GM18511 (cell line): ENCODE measurements around the gene CCDC174.

Experiments used
- ATAC-seq: cut with Tn5 transposase; IDR thresholded peaks from one replicate; pipeline ENCODE4 v1.9.1; 2021; ENCODE audit warnings: mild to moderate bottlenecking, moderate library complexity; ENCODE audit not compliant: unreplicated experiment

Gene CCDC174

DNA sequence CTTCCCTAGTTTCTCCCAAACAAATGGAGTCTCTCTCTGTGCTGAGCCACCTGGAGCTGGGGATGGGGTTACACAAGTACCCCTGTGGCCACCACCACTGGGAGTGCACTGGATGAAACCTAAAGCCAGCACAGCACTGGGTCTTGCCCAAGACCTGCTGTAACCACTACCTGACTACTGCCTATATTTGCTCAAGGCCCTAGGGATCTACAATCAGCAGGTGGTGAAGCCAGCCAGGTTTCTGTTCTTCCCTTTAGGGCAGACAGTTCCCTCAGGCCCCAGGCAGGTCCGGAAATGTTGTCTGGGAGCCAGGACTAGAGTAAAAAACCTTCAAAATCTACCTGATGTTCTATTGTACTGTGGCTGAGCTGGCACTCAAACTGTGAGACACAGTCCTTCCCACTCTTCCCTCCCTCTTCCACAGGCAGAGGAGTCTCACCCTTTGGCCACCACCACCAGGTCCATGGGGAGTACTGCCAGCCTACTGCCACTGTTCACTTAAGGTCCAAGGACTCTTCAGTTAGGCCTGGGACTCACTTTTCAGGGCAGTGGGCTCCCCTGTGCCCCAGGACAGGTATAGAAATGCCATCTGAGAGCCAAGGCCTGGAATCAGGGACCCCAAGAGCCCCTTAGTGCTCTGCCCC is 47.2 kb downstream of the CCDC174 start:
- no peak for ATAC-seq

DNA sequence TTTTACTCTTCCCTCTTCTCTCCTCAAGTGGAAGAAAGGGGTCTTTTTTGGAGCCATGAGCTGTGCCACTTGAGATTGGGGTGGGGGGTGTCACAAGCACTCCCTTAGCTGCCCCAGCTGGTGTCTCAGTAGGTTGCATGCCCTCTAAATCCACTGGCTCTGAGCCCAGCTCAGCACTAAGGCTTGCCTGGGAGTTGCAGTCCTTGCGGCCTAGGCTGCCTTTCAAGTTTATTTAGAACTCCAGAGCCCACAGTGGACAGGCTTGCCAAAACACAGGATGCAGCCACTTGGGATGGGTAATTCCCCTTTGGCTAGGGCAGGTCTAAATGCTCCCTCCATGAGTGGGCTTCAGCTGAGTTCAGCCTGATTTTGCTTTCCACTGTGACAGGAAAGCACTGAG is 48.1 kb downstream of the CCDC174 start:
- no peak for ATAC-seq

DNA sequence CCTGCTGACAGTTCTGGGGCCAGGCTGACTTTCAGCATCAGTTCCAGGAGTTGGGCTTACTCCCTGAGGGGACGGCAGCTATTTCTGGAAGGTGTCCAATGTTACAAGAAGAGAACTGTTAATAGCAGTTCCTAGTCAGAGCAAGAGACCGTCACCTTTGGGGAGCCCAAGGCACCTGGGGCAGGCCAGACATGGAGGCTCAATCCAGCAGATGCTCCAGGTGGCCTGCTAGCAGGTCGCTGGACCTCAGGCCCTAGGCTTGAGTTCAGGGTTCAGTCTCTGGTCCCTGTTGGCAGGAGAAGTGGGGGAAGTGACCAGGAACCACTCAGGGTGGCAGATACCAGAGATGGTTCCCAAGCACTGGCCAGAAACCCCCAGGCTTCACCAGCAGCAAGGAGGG is 49.3 kb downstream of the CCDC174 start:
- no peak for ATAC-seq

DNA sequence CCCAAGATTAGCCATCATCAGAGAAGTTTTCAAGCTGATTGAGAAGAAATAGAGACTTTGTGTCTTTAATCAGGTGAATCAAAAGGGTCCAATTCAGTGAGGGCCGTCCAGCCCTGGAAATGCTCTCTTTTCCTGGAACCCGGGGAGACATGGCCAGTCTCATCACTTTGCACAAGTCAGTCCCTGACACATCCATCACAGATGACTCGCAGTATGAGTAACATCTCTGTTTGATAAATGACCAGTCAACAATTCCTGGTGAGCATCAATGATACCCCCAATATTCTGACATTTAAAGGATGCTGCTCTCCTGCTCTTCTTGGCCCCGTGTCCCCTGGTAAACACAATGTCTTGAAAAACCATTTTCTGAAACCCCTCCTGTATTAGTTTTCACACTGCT is 50.1 kb downstream of the CCDC174 start:
- ATAC-seq: no peak

DNA sequence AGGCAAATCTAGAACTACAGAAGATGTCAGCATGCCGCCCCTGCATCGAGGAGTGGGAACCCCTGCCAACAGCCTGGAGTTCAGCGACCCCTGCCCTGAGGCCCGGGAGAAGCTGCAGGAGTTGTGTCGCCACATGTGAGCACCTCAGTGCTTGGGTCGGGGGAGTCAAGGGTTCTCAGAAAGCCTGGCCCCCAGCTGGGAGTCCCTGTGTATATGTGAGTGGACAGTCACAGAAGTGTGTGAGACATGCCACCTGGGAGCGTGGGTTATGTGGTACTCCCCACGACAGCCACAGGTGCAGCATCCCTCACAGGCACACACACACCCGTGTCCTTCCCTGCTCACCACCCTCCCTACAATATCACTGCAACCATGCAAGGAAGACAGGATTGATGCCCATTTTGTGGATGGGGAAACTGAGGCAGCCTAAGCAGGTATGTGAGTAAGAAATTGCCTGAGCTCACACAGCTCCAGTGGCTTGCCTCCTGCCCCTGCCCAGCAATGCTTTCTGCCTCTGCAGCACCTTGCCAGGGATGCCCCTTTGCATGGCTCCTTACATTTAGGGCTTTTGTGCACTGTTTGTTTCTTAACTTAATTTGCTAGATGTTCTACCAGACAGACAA is 51.7 kb downstream of the CCDC174 start:
- ATAC-seq: no peak

DNA sequence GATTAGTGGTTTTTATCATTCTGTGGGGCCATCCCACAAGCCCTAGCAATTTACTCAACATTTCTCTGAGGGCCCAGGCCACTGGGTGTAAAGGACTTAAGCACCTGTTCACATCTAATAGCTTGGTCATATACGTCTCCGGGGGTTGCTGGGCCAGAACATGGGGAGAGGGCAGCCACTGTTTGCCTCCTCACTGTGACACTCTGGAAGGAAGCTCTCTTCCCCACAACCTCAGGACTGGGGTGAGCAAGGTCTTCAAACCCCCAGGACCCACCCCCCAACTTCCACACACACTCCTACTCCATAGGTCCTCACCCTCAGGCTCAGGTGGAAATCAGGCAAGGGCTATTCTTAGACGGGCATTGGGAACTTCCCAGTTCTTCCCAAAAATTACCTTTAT is 52.2 kb downstream of the CCDC174 start:
- ATAC-seq: no peak

DNA sequence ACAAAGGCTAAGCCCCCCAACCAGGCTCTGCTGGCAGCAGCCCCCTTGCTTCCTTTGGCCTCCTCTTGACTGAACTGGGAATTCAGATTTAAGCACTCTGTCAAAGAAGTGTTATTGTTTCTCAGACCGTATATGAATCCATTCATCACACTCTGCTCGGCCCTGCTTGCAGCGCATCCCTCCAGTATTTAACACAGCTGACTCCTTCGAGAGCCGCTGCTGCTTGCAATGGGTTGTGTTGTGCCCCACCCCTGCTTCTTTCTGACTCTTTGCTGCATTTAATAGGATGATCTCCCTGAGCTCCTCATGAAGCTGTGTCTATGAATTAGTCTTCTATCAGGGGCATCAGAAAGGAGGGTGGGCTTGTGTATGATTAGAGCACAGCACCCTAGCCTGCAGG is 54.5 kb downstream of the CCDC174 start:
- ATAC-seq: no peak

DNA sequence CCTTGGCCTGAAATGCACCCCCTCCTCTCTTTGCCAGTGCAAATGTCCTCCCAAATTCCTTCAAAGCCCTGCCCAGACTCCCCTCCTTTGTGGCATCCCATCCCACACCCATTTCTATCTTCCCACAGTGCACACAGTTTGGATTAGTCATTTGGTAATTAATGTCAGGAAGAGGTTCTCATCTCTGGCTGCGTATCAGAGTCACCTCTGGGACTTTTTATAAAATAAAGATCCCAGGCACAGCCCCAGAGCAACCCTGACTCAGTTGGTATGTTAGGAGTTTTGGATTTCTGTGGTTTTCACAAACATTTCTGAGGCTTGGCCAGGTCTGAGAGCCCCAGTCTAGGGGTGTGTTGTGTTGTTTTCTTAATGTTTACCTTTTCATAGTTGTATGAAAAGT is 65.0 kb downstream of the CCDC174 start:
- no peak for ATAC-seq

DNA sequence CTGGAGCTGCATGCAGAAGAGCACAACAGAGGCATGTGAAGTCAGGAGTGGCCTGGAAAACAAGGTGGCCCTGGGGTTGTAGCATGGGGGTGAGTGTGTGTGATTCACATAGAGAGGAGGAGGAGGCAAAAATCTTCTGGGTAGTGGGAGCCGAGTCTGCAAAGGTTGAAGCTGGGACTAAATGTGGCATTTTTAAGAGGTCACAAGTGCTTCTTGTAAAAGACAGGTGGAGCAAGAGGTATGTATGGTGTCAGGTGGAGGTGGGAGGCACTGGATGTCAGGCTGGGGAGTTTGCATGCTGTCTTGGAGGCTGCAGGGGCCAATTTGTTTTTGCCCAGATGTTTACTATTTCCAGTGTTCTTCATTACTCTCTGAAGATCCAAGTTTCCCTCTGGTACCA is 65.7 kb downstream of the CCDC174 start:
- no peak for ATAC-seq

DNA sequence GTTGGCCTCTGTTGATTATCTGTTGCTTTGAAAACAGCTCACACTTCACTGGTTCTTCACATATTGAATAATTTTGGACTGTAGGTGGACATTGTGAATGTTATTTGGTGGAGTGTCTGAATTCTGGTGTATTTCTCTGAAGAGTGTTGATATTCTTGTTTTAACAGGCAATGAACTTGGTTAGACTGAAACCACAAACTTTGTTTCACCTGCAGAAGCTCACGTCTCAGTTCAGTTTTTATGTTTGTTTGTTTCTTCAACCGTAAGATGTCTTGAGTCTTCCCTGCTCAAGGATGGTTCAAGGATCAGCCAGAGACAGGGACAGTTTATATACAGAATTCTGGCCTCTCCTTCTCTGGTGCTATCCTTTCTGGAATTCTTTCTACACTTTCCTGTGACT is 67.0 kb downstream of the CCDC174 start:
- ATAC-seq: peak; percentile 56

DNA sequence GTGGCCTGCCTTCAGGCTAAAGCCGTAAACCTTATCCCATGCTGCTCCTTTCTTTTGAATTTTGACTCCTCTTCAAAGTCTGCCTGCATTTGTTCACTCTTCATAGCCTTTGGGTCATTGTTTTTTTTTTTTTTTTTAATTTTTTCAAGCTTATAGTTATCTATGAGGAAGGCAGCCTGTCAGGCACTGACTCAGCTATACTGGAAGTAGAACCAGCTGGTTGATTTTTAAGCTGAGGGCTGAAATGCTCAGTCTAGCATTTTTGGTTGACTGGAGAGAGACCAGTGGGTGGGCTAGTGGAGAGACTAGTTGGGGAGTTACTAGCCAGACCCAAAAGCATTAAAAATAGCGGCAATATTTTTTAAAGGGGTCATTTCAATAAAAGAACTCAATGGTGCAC is 67.4 kb downstream of the CCDC174 start:
- peak; percentile 48 for ATAC-seq

DNA sequence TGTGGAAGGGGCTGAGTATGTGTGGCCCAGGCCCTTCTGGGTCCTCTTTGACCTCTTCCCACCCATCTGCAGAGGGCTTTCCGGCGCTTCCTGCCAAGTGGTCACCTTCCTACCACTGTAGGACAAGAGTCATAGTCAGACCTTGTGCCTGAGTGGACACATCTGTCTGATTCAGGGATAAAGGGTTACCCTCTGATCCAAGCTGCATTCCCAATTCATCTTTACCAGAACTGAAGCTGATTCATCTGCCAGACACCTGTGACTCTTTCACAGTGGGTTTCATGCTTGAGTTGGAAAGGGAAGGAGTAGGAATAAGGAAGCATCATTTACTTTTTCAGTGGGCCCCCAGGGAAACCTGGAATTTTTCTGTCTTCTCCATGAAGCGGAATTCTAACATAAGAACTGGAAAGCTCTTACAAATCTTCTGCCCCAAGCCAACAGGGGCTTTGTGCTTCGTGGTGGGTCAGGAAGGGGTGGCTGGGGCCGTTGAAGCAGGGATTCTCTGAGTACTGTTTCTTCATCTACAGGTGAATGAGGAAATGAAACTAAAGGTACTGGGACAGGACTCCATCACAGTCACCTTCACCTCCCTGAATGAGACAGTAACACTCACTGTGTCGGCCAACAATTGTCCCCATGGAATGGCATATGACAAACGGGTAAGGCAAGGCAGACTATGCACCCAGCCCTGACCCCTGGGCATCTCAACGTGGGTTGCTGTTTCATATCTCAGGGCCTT is 69.7 kb downstream of the CCDC174 start:
- ATAC-seq: no peak
